Hepatocyte (in vitro differentiated cells): ENCODE results near the gene TMEM17.

Experiments used
- CTCF ChIP-seq: fragments of 200-600 bp; sonication (generic); IDR thresholded peaks from 2 replicates; pipeline ENCODE4 v1.5.1; 2016; ENCODE audit warnings: antibody characterized with exemption, mild to moderate bottlenecking; ENCODE audit not compliant: poor library complexity
- EZH2 ChIP-seq: fragments of 200-600 bp; sonication (generic); IDR thresholded peaks from 2 replicates; pipeline ENCODE4 v1.6.1; 2016; ENCODE audit warnings: antibody characterized with exemption, mild to moderate bottlenecking, borderline replicate concordance
- EZH2phosphoT487 ChIP-seq: fragments of 200-600 bp; sonication (generic); IDR thresholded peaks from one replicate; pipeline ENCODE4 v1.6.1; 2018; ENCODE audit warnings: antibody characterized with exemption, mild to moderate bottlenecking, low read depth, moderate library complexity; ENCODE audit not compliant: unreplicated experiment, severe bottlenecking

DNA sequence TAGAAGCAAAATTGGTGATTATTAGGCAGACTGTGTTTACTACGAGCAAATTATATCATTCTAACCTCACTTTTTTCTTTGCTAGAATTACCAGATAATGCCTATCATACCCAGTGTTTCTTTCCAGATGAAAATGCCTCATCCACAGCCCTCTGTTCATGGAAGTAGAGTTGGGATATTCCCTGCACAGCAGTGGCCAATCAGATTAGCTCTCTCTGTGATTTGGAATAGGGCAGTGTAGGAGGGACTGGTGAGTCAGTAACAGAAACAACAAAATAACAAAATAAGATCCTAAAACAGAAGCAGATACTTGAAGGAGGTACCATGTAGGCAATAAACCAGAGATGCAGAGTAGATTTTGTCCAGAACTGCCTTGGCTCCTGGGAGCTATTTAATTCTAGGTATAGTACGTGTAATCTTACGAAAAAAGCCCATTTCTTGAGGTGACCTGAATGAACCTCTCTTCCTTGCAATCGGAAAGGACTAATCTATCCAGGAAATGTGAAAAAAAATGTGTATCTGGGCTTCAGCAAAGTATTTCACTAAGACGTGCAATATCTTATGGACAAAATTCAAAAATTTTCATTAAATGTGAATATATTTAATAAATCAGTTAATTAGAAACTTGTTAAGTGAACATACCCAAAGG lies 18.4 kb upstream of the TMEM17 start:
- no peak for TF ChIP-seq CTCF
- no peak for TF ChIP-seq EZH2phosphoT487
- TF ChIP-seq EZH2 = no peak
